ENCODE results near the gene ANO6. TPM values are rescaled to one million over a fixed set of nuclear protein-coding genes. Genes with fewer than 3 reads are reported as not detected.

ANO6 gene
- total RNA-seq, 2 donors from 2014 or later, result 24.4 to 28.0 TPM

DNA sequence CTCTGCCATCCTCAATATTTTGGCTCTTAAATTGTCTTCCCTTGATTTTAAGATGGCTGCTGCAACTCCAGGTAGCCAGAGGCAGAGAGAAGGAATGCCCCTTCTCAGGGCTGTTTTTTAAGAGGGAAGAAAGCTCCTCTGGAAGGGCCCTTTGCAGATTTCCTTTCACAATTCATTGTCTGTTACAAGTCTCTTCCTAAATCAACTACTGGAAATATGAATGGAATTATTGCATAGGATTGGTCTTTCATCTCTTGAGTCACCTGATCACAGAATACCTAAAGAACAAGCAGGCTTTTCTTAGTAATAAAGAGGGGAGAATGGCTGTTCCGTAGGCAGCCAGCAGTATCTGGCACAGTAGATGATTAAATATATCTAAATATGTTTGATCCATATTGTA, 118.5 kb downstream of the ANO6 start:
- no peak overlapping the region for H3K27ac ChIP-seq
- intact Hi-C loops (cut with DNase I), result no loop called here
- WGBS, 2 donors, result 92 to 97% methylated on average over 1 of the region's 1 CpG
- no peaks in the 10 kb centered on the region for H3K9me3 ChIP-seq
- H3K36me3 ChIP-seq (replicated peaks in 1 of 2; ENCODE audit: insufficient read depth in 1 of 2, low read depth in 2 of 2), result no peaks in the 10 kb centered on the region
- TF ChIP-seq POLR2A (IDR thresholded peaks at IDR 0.05) (no peak), CTCF (IDR thresholded peaks at IDR 0.05) (no peak)
- DNase-seq (no peak), ATAC-seq (no peak)
- no peak overlapping the region for H3K4me3 ChIP-seq
- no peaks in the 10 kb centered on the region for H3K27me3 ChIP-seq
- peaks cover 5% of the 10 kb centered on the region for H3K4me1 ChIP-seq

- no peaks in the 10 kb centered on the region for H3K36me3 ChIP-seq (replicated peaks in 1 of 2; ENCODE audit: insufficient read depth in 1 of 2, low read depth in 2 of 2)
- H3K27ac ChIP-seq, result no peak overlapping the region
- 99 to 100% methylated on average over 2 of the region's 2 CpGs for WGBS, 2 donors
- H3K9me3 ChIP-seq, result no peaks in the 10 kb centered on the region
- TF ChIP-seq POLR2A (IDR thresholded peaks at IDR 0.05) (no peak), CTCF (IDR thresholded peaks at IDR 0.05) (no peak)
- H3K27me3 ChIP-seq, result no peaks in the 10 kb centered on the region
- DNase-seq (no peak), ATAC-seq (no peak)
- H3K4me1 ChIP-seq, result peaks cover 5% of the 10 kb centered on the region
- no peak overlapping the region for H3K4me3 ChIP-seq
- intact Hi-C loops (cut with DNase I), result no loop called here
These were observed 120.4 kb downstream of the ANO6 start for GRCh38 chr12:45336331-45336730.

DNA sequence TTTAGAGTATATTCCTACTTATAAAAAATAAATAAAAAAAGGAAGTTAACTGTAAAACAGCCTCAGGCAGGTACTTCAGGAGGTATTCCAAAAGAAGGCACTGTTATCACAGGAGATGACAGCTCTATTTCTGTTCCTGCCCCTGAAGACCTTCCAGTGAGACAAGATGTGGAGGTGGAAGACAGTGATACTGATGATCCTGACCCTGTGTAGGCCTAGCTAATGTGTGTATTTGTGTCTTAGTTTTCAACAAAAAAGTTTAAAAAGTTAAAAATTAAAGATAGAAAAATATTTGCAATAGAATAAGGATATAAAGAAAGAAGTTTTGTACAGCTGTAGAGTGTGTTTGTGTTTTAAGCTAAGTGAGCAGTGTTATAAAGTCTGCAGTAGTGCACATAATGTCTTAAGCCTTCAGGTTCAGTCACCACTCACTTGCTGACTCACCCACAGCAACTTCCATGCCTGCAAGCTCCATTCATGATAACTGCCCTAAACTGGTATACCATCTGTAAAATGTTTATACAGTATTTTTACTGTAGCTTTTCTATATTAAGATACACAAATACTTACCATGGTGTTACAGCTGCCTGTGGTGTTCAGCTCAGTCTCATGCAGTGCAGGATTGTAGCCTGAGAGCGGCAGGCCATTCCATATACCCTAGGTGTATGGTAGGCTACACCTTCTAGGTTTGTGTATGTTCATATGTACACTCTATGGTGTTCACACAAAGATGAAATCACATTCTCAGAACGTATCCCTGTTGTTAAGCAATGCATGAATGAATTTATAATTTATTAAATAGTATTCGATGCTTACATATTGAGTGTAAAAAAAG, 121.1 kb downstream of the ANO6 start:
- H3K27me3 ChIP-seq, result no peaks in the 10 kb centered on the region
- WGBS, 2 donors, result 92 to 95% methylated on average over 3 of the region's 3 CpGs
- H3K27ac ChIP-seq, result no peak overlapping the region
- TF ChIP-seq POLR2A (IDR thresholded peaks at IDR 0.05) (no peak), CTCF (IDR thresholded peaks at IDR 0.05) (no peak)
- peaks cover 5% of the 10 kb centered on the region for H3K4me1 ChIP-seq
- H3K9me3 ChIP-seq, result no peaks in the 10 kb centered on the region
- DNase-seq (no peak), ATAC-seq (no peak)
- intact Hi-C loops (cut with DNase I), result no loop called here
- no peaks in the 10 kb centered on the region for H3K36me3 ChIP-seq (replicated peaks in 1 of 2; ENCODE audit: insufficient read depth in 1 of 2, low read depth in 2 of 2)
- no peak overlapping the region for H3K4me3 ChIP-seq

GRCh38 chr12:45337835-45338234, 121.9 kb downstream of the ANO6 start:
- H3K27me3 ChIP-seq, result no peaks in the 10 kb centered on the region
- peaks cover 5% of the 10 kb centered on the region for H3K4me1 ChIP-seq
- no peaks in the 10 kb centered on the region for H3K36me3 ChIP-seq (replicated peaks in 1 of 2; ENCODE audit: insufficient read depth in 1 of 2, low read depth in 2 of 2)
- intact Hi-C loops (cut with DNase I), result no loop called here
- TF ChIP-seq CTCF (IDR thresholded peaks at IDR 0.05), result no peak
- TF ChIP-seq POLR2A (IDR thresholded peaks at IDR 0.05), result no peak
- DNase-seq (no peak), ATAC-seq (no peak)
- H3K4me3 ChIP-seq, result no peak overlapping the region
- no peak overlapping the region for H3K27ac ChIP-seq
- H3K9me3 ChIP-seq, result no peaks in the 10 kb centered on the region

DNA sequence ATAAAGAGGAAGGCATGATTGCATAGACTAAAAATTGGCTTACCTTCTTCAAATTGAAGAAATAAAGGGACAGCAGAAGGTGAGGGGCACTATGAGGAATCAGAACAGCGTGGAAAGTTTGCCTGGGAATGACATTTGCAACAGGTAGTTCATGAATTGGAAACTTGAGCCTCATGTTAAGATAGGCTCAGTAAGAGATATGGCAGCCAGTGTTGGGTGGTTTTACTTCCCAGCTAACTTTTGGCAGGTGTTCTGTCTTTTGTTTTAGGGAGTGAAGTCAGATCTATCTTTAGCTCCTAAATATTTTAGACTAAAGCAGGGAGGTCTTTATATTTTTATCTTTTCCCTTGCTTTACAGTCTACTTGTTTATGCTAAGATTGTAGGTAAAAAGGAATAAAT, 122.4 kb downstream of the ANO6 start:
- Histone ChIP-seq H3K36me3 (replicated peaks in 1 of 2; ENCODE audit: insufficient read depth in 1 of 2, low read depth in 2 of 2) (no peaks in the 10 kb centered on the region), H3K9me3 (no peaks in the 10 kb centered on the region), H3K4me1 (peaks cover 5% of the 10 kb centered on the region), H3K4me3 (no peak overlapping the region), H3K27me3 (no peaks in the 10 kb centered on the region), H3K27ac (no peak overlapping the region)
- ATAC-seq (peak; percentile 40), DNase-seq (no peak)
- TF ChIP-seq CTCF (IDR thresholded peaks at IDR 0.05) (no peak), POLR2A (IDR thresholded peaks at IDR 0.05) (no peak)
- intact Hi-C loops (cut with DNase I), result no loop called here
- 35 to 50% methylated on average over 1 of the region's 1 CpG for WGBS, 2 donors
